ENCODE results near the gene DMXL1.

The DMXL1 gene

GRCh38 chr5:119270960-119271757, 200.3 kb downstream of the DMXL1 start:
- DNase-seq = no peak

GRCh38 chr5:119271758-119272730, 201.2 kb downstream of the DMXL1 start:
- DNase-seq = no peak

GRCh38 chr5:119273391-119273839, 202.5 kb downstream of the DMXL1 start:
- DNase-seq = no peak

GRCh38 chr5:119274030-119274766, 203.3 kb downstream of the DMXL1 start:
- no peak for DNase-seq

- no peak for DNase-seq
Measured at GRCh38 chr5:119274767-119275130, 203.9 kb downstream of the DMXL1 start.

GRCh38 chr5:119275146-119275545, 204.3 kb downstream of the DMXL1 start:
- no peak for DNase-seq

- DNase-seq = no peak
Measured at GRCh38 chr5:119275601-119276173, 204.8 kb downstream of the DMXL1 start.

GRCh38 chr5:119276978-119277377, 206.1 kb downstream of the DMXL1 start:
- no peak for DNase-seq

- no peak for DNase-seq
Measured at GRCh38 chr5:119279093-119279492, 208.2 kb downstream of the DMXL1 start.

- no peak for DNase-seq
Measured at GRCh38 chr5:119280380-119280779, 209.5 kb downstream of the DMXL1 start.

GRCh38 chr5:119282628-119283027, 211.7 kb downstream of the DMXL1 start:
- no peak for DNase-seq

GRCh38 chr5:119284031-119284430, 213.1 kb downstream of the DMXL1 start:
- DNase-seq = no peak

GRCh38 chr5:119285070-119285916, 214.4 kb downstream of the DMXL1 start:
- no peak for DNase-seq

GRCh38 chr5:119286511-119287488, 215.9 kb downstream of the DMXL1 start:
- DNase-seq = no peak

- DNase-seq = no peak
Measured at GRCh38 chr5:119287547-119288111, 216.7 kb downstream of the DMXL1 start.

- DNase-seq = no peak
Measured at GRCh38 chr5:119288379-119289033, 217.6 kb downstream of the DMXL1 start.

- DNase-seq = no peak
Measured at GRCh38 chr5:119289438-119290044, 218.7 kb downstream of the DMXL1 start.

- no peak for DNase-seq
Measured at GRCh38 chr5:119290161-119290569, 219.3 kb downstream of the DMXL1 start.

- DNase-seq = no peak
Measured at GRCh38 chr5:119290607-119291006, 219.7 kb downstream of the DMXL1 start.

All from activated effector memory CD4-positive, alpha-beta T cell treated with Interleukin-2 at 50 U/mL for 16 hours (primary cell).